Erythroblast (primary cell): ENCODE measurements around the gene PHAX.

Experiments
- GATA1 ChIP-seq: IDR thresholded peaks from 2 replicates; pipeline ENCODE4 v1.6.1; 2011; ENCODE audit warnings: low read depth, mild to moderate bottlenecking, control low read depth, low read length, moderate library complexity
- POLR2A ChIP-seq: IDR thresholded peaks from 2 replicates; pipeline ENCODE4 v1.6.1; 2011; ENCODE audit warnings: mild to moderate bottlenecking, low read length

DNA sequence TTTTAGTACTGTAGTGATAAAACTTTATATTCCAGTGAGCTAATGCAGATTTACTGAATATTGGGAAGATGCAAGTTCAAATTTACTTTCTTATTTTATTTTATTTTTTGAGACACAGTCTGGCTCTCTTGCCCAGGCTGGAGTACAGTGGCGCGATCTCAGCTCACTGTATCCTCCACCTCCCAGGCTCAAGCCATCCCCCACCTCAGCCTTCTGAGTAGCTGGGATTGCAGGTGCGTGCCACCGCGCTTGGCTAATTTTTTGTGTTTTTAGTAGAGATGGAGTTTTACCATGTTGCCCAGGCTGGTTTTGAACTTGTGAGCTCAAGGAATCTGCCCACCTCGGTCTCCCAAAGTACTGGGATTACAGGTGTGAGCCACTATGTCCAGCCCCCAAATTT is 9.9 kb downstream of the PHAX start:
- TF ChIP-seq POLR2A (no peak), GATA1 (no peak)
